NK-92 treated with Interleukin-12 subunit alpha and Interleukin-12 subunit beta, amount 100 ng/mL, for 24 hours (cell line): ENCODE data around the gene COL20A1.

Source experiments
- DNase-seq: peaks from one replicate; lab custom pipeline; 2025; lab: John Stamatoyannopoulos, UW

COL20A1 gene

GRCh38 chr20:63309261-63310071, 16.5 kb downstream of the COL20A1 start:
- no peak for DNase-seq

DNA sequence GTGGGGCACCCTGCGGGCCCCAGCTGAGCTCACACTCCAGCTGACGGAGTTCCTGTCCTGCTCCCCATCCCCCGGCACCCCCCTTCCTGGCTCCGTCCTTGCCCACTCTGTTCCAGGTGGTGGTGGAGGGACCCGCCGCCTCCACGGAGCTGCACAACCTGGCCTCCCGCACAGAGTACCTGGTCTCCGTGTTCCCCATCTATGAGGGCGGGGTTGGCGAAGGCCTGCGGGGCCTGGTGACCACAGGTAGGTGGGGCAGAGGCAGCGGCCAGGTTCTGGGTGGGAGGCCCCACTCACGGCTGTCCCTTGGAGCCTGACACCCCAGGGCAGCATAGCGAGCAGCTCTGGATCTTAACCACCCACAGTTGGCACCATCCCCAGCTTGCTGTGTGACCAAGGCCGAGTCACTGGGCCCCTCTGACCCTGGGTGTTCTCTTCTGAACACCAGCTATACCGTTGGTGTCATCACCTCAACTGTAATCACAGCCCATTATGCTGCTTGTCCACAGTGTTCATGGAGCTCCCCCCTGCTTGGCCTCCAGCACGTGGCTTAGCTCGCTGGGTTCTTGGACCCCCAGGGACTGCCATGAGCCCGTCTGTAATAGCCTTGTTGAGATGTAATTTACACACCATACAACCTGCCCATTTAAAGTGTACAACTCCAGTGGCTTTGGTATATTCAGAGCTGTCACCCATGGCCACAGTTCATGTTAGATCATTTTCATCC, 17.4 kb downstream of the COL20A1 start:
- no peak for DNase-seq

DNA sequence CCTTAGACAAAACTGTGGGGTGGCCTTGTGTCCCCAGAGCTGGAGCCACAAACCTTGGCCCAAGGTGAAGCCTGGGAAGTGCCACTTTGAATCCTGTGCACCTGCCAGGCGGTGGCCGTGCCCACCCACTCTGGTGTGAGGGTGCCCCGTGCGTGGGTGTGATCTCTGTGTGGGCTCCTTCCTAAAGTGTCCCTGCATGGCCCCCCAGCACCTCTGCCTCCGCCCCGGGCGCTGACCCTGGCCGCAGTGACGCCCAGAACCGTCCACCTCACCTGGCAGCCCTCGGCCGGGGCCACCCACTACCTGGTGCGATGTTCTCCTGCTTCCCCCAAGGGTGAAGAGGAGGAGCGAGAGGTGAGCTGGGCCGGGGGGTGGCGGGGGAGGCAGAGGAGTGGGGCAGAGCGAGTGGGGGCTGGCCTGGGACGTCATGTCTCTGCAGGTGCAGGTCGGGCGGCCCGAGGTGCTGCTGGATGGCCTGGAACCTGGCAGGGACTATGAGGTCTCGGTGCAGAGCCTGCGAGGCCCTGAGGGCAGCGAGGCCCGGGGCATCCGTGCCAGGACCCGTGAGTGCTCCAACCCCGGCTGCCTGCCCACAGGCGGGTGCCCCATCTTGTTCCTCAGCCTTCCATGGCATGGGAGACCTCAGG, 18.3 kb downstream of the COL20A1 start:
- no peak for DNase-seq

DNA sequence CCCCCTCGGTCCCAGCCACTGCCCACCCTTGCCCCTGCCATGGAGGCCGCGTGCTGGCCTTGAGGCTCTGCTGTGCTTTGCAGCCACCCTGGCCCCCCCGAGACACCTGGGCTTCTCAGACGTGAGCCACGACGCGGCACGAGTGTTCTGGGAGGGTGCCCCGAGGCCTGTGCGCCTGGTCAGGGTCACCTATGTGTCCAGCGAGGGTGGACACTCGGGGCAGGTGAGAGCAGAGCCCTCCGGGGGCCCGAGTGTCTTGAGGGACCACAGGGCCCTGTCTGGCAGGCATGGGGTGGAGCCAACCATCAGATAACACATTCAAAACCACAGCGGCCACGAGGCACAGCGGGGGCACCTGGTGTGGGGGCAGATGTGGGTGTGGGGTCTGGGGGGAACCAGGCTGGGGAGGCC, 18.9 kb downstream of the COL20A1 start:
- no peak for DNase-seq

- no peak for DNase-seq
Measured at GRCh38 chr20:63312273-63312672, 19.3 kb downstream of the COL20A1 start.

- DNase-seq = no peak
Measured at GRCh38 chr20:63312690-63313348, 19.8 kb downstream of the COL20A1 start.

- DNase-seq = no peak
Measured at GRCh38 chr20:63313349-63314014, 20.5 kb downstream of the COL20A1 start.

DNA sequence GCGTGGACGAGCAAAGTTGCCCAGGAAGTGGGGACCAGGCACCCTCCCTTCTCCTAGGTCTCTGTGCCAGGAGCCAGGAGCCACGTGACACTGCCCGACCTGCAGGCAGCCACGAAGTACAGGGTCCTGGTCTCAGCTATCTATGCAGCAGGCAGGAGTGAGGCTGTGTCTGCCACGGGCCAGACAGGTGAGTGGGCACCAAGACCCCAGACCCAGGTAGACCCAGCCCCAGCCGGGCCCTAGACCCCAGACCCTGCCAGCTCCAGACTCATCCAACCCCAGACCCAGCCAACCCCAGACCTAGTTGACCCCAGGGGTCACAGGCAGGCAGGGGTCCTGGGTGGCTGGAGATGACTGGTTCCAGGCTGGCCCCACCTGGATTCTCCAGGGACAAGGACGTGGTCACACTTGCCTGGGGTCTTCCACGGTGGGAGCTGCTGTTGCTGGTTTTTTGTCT, 21.1 kb downstream of the COL20A1 start:
- no peak for DNase-seq

DNA sequence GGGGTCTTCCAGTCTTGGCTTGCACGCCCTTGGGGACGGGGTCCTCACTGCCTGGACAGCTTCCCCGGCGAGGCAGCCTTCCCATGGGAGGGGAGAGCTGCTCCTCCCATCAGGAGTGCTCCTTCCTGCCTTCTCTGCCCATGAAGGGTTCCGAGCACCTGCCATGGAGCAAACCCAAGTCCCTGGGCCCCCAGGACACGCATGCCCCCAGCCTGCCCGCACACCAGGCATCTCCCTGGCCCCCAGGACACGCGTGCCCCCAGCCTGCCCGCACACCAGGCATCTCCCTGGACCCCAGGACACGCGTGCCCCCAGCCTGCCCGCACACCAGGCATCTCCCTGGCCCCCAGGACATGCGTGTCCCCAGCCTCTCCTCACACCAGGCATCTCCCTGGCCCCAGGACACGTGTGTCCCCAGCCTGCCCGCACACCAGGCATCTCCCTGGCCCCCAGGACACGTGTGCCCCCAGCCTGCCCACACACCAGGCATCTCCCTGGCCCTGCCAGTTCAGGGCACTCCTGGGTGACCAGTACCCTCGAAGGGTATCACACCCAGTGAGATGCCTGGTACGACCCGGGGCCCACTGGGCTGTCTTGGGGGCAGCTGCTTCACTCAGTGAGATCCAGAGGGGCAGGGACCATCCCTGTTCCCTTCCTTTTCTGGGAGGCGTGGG, 21.7 kb downstream of the COL20A1 start:
- no peak for DNase-seq

DNA sequence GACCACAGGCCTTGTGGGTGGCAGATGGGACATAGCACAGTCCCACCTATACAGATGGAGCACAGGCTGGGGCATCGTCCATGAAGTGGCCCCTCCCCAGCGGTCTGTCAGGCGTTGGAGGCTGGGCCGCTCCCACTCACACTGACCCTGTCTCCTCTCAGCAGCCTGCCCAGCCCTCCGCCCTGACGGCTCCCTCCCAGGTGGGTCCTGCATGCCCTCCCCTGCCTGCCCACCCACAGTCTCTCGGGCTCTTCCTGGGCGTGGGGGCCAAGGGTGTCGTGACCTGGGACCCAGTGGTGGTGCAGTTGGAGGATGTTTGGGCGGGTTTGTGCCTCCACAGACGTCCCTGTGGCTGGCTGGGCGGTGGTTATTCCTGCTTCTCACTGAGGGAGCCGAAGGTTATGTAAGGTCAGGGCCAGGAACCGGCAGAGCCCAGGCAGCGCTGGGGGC, 22.3 kb downstream of the COL20A1 start:
- no peak for DNase-seq

DNA sequence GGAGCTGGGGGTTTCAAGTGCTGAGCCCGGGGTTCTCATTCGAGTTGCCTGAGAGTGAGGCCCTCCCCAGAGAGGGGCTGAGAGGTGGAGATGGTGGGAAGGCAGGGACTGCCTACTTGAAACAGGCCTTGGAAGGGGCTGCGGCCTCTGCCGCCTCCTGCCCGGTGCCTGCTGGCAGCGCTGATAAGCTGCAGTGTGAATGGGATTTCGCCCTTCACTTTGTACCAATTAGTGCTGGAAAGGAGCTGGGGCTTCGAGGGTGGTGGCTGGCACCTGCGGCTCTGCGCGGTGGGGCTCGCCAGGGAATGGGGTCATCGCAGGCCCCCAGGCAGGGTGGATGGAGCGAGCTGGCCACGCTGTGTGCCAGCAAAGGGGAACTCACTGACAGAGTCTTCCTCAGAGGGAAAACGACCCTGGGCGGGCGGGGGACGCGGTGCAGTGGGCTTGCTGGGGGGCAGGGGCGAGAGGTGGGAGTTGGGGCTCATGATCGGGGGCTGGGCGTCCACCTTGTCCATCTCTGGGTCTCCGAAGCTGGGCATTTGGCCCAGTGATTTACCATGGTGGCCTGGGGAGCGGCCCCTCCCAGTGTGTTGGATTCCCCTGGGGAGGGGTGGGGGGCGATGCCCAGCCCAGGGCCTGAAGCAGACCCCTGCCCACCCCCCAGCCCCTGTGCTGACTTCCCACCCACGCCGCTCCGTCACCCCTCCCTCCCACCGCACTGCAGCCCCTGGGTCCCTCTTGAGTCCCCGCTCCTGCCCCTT, 22.9 kb downstream of the COL20A1 start:
- no peak for DNase-seq

DNA sequence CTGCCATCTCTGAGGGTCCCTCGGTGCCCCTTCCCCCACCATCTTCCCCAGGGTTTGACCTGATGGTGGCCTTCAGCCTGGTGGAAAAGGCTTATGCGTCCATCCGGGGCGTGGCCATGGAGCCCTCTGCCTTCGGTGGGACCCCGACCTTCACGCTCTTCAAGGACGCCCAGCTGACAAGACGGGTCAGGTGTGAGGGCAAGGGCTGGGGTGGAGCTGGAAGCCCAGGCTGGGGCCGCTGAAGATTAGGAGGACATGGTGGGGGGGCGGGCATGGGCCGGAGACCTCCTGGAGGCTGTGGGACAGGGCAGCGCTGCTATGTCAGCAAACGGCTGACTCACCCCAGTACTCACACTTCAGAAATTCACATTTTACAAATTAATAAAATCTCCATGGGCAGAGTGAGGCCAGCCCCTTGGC, 23.5 kb downstream of the COL20A1 start:
- DNase-seq = no peak

GRCh38 chr20:63317061-63317460, 24.1 kb downstream of the COL20A1 start:
- no peak for DNase-seq

DNA sequence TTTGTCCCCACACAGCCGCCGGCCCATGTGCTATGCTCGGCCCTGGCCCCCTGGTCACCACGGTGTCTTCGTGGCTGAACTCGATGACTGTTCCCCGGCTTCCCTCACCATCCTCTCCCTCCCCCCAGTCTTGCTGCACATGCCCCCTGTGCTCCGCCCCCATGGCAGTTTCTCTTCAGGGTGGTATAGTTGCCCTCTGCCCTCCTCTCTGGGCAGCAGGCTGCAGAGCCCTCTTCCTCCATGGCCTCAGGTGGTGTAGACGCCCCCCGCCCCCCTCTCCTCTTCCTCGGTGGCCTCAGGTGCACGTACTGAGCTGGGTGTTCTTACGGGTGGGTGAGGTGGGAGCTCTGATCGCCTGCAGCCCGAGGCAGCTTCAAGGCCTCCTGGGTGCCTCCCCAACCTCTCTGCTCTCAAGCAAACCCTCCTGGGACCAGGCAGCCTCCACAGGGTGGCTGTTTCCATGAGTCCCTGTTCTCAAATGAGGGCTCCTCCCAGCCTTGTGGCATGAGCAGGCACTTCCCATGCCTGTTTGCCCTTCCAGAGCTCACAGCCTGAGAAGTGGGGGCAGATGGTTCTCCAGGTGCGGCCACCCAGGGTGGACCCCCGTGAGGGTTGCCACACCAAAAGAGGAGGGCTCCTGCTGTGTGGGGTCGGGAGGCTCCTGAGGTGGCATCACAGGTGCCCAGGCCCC, 24.8 kb downstream of the COL20A1 start:
- no peak for DNase-seq

DNA sequence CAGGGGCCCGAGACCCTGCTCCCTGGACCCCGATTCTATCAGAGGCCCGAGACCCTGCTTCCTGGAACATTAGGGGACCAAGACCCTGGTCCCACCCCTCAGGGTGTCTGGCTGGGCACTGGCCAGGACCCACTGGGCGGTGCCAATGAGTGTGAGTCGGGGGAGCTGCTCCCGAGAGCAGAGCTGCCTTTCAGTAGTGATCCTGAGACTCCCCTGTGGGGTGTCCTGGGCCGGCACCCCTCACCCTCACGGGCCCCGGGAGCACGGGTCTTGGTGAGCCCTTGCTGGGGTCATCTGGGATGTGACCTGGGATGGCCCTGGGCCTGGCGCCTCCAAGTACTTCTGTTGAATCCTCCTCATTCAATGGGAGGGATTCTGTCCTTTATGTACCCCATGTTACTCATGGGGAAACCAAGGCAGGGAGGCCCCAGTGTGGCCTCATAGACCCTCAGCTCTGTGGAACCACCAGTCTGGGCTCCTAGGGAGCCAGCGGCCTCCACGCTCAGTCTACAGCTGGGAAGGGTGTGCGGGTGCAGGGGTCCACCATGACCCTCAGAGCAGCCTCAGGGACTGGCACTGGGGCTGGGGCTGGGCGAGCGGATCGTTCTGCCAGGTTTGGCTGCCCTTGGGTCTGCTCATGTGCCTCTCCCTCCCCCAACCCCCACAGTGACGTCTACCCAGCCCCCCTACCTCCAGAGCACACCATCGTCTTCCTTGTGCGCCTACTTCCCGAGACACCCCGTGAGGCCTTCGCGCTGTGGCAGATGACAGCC, 25.6 kb downstream of the COL20A1 start:
- DNase-seq = no peak

DNA sequence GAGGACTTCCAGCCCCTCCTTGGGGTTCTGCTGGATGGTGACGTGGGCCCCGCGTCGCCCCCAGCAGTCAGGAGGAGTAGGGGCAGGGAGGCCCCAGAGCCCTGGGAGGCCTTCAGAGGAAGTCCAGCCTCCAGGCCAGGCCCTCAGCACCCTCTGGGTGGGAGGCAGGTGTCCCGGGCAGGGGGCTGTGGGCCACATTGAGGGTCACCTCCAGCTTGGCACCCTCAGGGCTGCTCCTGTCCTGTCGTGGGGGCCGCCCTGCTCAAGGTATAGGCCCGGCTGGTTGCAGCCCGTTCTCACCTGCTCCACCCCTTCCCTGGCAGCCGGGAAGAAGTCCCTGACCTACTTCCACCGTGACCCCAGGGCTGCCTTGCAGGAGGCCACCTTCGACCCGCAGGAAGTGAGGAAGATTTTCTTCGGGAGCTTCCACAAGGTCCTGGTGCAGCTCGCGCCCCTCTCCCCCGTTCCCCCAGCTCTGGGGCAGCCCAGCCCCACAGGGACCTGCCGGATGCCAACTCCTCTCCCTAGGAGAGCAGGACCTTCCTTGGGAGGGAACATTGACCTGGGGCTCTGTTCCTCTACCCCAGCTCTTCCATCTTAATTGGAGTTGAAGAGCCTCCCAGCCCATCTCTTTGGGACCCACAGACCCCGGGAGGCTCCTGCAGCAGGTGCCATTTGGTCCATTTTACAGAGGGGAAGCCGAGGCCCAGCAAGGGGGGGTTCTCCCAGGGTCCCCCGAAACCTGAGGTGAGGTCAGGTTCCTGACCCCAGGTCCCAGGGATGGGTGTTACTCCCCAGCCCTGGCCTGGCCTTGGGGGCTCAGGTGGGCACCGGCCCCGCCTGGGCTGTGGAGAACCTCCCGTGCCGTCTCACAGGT, 26.4 kb downstream of the COL20A1 start:
- no peak for DNase-seq

DNA sequence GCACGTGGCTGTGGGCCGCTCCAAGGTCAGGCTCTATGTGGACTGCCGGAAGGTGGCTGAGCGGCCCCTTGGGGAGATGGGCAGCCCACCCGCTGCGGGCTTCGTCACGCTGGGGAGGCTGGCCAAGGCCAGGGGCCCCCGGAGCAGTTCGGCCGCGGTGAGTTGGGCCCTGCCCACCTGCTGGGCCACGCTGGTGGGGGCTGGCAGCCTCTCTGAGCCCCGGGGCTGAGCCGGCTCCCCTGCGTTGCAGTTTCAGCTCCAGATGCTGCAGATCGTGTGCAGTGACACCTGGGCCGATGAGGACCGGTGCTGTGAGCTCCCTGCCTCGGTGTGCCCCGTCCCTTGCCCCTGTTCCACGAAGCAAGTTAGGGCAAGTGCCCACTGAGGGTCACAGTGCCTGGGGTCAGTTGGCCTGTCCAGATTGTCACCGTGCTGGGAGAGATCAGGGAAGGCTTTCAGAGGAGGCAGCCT, 27.1 kb downstream of the COL20A1 start:
- DNase-seq = no peak
